Measurements from ENCODE around the gene ZNF709. TPM values are rescaled to one million over a fixed set of nuclear protein-coding genes. Genes with fewer than 3 reads are reported as not detected.
A peak's percentile ranks its signal among the peaks of the same experiment; 100 is the strongest.

Gene ZNF709
- total and polyA plus RNA-seq, 2 of the 13 experiments (the other 11 are each of a cell fraction or from before 2014, with no cell fraction given) = 1.5 to 3.9 TPM

- TF ChIP-seq E2F1 (CRISPR knock-in tag; IDR thresholded peaks at IDR 0.05) (0 out of 2 replicates have a peak, but pooled peaks have one; percentile 54), ATF4 (CRISPR knock-in tag; IDR thresholded peaks at IDR 0.05) (peak in 1 of 2 experiments; percentile 40; a peak in 1 of 4 replicates), ZBTB4 (CRISPR knock-in tag; IDR thresholded peaks at IDR 0.05; ENCODE audit: borderline replicate concordance) (0 out of 2 replicates have a peak, but pooled peaks have one; percentile 36), NPAS2 (CRISPR knock-in tag; IDR thresholded peaks at IDR 0.05; ENCODE audit: borderline replicate concordance) (no peak), PAWR (CRISPR knock-in tag; IDR thresholded peaks at IDR 0.05; ENCODE audit: borderline replicate concordance) (peak; percentile 64; the same call in 1 of the 2 replicates), ZFP82 (CRISPR knock-in tag; IDR thresholded peaks at IDR 0.05; ENCODE audit: borderline replicate concordance) (peak; percentile 82; the same call in 1 of the 2 replicates), MAX (IDR thresholded peaks at IDR 0.05) (peak; percentile 41; the same call in 1 of the 2 replicates), ZNF691 (CRISPR knock-in tag; IDR thresholded peaks at IDR 0.05; ENCODE audit: borderline replicate concordance, low read depth) (0 out of 2 replicates have a peak, but pooled peaks have one; percentile 81), CSRNP2 (CRISPR knock-in tag; conservative IDR thresholded peaks at IDR 0.05; ENCODE audit: low read depth) (no peak), SP4 (CRISPR knock-in tag; IDR thresholded peaks at IDR 0.05) (peak; percentile 84; the same call in 1 of the 2 replicates), ZBTB37 (CRISPR knock-in tag; IDR thresholded peaks at IDR 0.05) (no peak), TERF1 (CRISPR knock-in tag; IDR thresholded peaks at IDR 0.05) (peak; percentile 41; the same call in 1 of the 2 replicates), ZNF430 (CRISPR knock-in tag; IDR thresholded peaks at IDR 0.05) (peak; percentile 79; the same call in 1 of the 2 replicates)
Observed at GRCh38 chr19:12484371-12485051, at the start of gene ZNF709 (continued).
